HEK293 (cell line): Measurements from ENCODE around the gene INPP5B.
A peak's percentile ranks its signal among the peaks of the same experiment; 100 is the strongest.

Experiments used
- CTCF ChIA-PET: fragments of 350-600 bp; formaldehyde crosslinking; extraction: SDS; loops from one replicate; lab custom pipeline; 2021; ENCODE audit warnings: antibody characterized with exemption; lab: Yijun Ruan, JAX
- POLR2A ChIA-PET: fragments of 300-600 bp; formaldehyde crosslinking; extraction: SDS; loops from one replicate; lab custom pipeline; 2020; ENCODE audit warnings: antibody characterized with exemption, inconsistent platforms; lab: Yijun Ruan, JAX
- H3K27ac ChIP-seq: fragments of 200-500 bp; sonication (Bioruptor generic); 2 replicates; pipeline ENCODE4 v1.5.1; 2014; ENCODE audit warnings: low read depth, low read length, control low read depth, inconsistent platforms; ENCODE audit errors: extremely low read depth
- H3K36me3 ChIP-seq, 2 experiments: fragments of 200-500 bp in 1 of 2; sonication (Bioruptor generic) in 1 of 2; 1 replicate in 1 of 2; 2 replicates in 1 of 2; pipeline ENCODE4 v1.5.1; 2014 to 2017; ENCODE audit warnings: inconsistent platforms in 2 of 2, low read length in 2 of 2; ENCODE audit not compliant: control insufficient read depth in 2 of 2, insufficient read depth in 1 of 2
- H3K4me1 ChIP-seq: fragments of 200-500 bp; sonication (Bioruptor generic); 2 replicates; pipeline ENCODE4 v1.5.1; 2014; ENCODE audit warnings: mild to moderate bottlenecking, low read length, inconsistent platforms; ENCODE audit not compliant: control insufficient read depth, insufficient read depth
- H3K4me3 ChIP-seq: 2 replicates; pipeline ENCODE4 v1.5.1; 2011; ENCODE audit warnings: low read depth, mild to moderate bottlenecking, control low read depth, low read length, moderate library complexity
- H3K9me3 ChIP-seq: fragments of 200-500 bp; sonication (Bioruptor generic); 2 replicates; pipeline ENCODE4 v1.5.1; 2014; ENCODE audit warnings: low read depth, low read length, inconsistent platforms; ENCODE audit not compliant: control insufficient read depth, insufficient read depth
- BCL11B ChIP-seq: fragments of 450-650 bp; formaldehyde crosslinking; IDR thresholded peaks from 2 replicates; pipeline ENCODE4 v1.5.1; 2016; ENCODE audit warnings: low read depth, missing biosample characterization, missing genetic modification characterization
- GLIS2 ChIP-seq: fragments of 450-650 bp; formaldehyde crosslinking; IDR thresholded peaks from 2 replicates; pipeline ENCODE4 v1.5.1; 2016; ENCODE audit warnings: missing biosample characterization, missing genetic modification characterization
- KLF8 ChIP-seq: fragments of 450-650 bp; formaldehyde crosslinking; IDR thresholded peaks from 2 replicates; pipeline ENCODE4 v1.5.1; 2016; ENCODE audit warnings: missing biosample characterization, missing genetic modification characterization
- MYNN ChIP-seq: fragments of 450-650 bp; formaldehyde crosslinking; IDR thresholded peaks from 2 replicates; pipeline ENCODE4 v1.5.1; 2016; ENCODE audit warnings: missing biosample characterization, missing genetic modification characterization, borderline replicate concordance
- PRDM1 ChIP-seq: fragments of 450-650 bp; formaldehyde crosslinking; IDR thresholded peaks from 2 replicates; pipeline ENCODE4; 2016; ENCODE audit warnings: missing biosample characterization, missing genetic modification characterization
- ZIC2 ChIP-seq: fragments of 450-650 bp; formaldehyde crosslinking; IDR thresholded peaks from 2 replicates; pipeline ENCODE4 v1.5.1; 2016; ENCODE audit warnings: missing biosample characterization, missing genetic modification characterization
- ZNF155 ChIP-seq: fragments of 450-650 bp; formaldehyde crosslinking; IDR thresholded peaks from 2 replicates; pipeline ENCODE4 v1.5.1; 2016; ENCODE audit warnings: missing biosample characterization, missing genetic modification characterization
- ZNF223 ChIP-seq: fragments of 450-650 bp; formaldehyde crosslinking; IDR thresholded peaks from 2 replicates; pipeline ENCODE4 v1.5.1; 2016; ENCODE audit warnings: missing biosample characterization, missing genetic modification characterization
- ZNF366 ChIP-seq: fragments of 450-650 bp; formaldehyde crosslinking; conservative IDR thresholded peaks from 2 replicates; pipeline ENCODE4 v1.5.1; 2016; ENCODE audit warnings: missing biosample characterization, missing genetic modification characterization
- ZNF544 ChIP-seq: fragments of 450-650 bp; formaldehyde crosslinking; IDR thresholded peaks from 2 replicates; pipeline ENCODE4 v1.5.0; 2017; ENCODE audit warnings: missing biosample characterization, missing genetic modification characterization
- ZNF596 ChIP-seq: fragments of 450-650 bp; IDR thresholded peaks from 2 replicates; pipeline ENCODE4 v1.5.0; 2018; ENCODE audit warnings: missing biosample characterization, mild to moderate bottlenecking, missing genetic modification characterization, moderate library complexity
- ZNF624 ChIP-seq: fragments of 450-650 bp; formaldehyde crosslinking; IDR thresholded peaks from 2 replicates; pipeline ENCODE4 v1.5.1; 2017; ENCODE audit warnings: missing biosample characterization, missing genetic modification characterization
- ZNF660 ChIP-seq: fragments of 450-650 bp; IDR thresholded peaks from 2 replicates; pipeline ENCODE4 v1.5.1; 2018; ENCODE audit warnings: missing biosample characterization, mild to moderate bottlenecking, missing genetic modification characterization
- ZNF701 ChIP-seq: fragments of 450-650 bp; formaldehyde crosslinking; IDR thresholded peaks from 2 replicates; pipeline ENCODE4 v1.5.1; 2016; ENCODE audit warnings: missing biosample characterization, missing genetic modification characterization
- ZNF843 ChIP-seq: fragments of 450-650 bp; formaldehyde crosslinking; IDR thresholded peaks from 2 replicates; pipeline ENCODE4 v1.5.1; 2016; ENCODE audit warnings: missing biosample characterization, missing genetic modification characterization
- TF ChIP-seq, protein P1 (sequence below): fragments of 450-650 bp; IDR thresholded peaks from 2 replicates; pipeline ENCODE4 v1.5.1; 2018; ENCODE audit warnings: missing biosample characterization, missing genetic modification characterization
- TF ChIP-seq, protein P2 (sequence below): fragments of 450-650 bp; formaldehyde crosslinking; IDR thresholded peaks from 2 replicates; pipeline ENCODE4 v1.5.1; 2016; ENCODE audit warnings: missing biosample characterization, missing genetic modification characterization
- TF ChIP-seq, protein P3 (sequence below): fragments of 450-650 bp; formaldehyde crosslinking; IDR thresholded peaks from 2 replicates; pipeline ENCODE4 v1.5.1; 2017; ENCODE audit warnings: missing biosample characterization, missing genetic modification characterization

INPP5B gene

GRCh38 chr1:37851262-37851661, 95.6 kb downstream of the INPP5B start:
- H3K27ac ChIP-seq, result no peak overlapping the region
- no peak overlapping the region for H3K4me3 ChIP-seq
- POLR2A ChIA-PET, result interaction anchor here (2.7 kb wide), 1 partner anchor 8 kb away, joined by 14 read pairs; the partner anchor contains the start of gene MTF1
- CTCF ChIA-PET, result interaction anchor here (0.6 to 2.7 kb wide), 3 partner anchors 9 to 248 kb away, joined by 3 to 16 read pairs (median 3); partner anchors contain the start of gene MTF1
- no peaks in the 10 kb centered on the region for H3K4me1 ChIP-seq
- H3K9me3 ChIP-seq, result no peaks in the 10 kb centered on the region
- TF ChIP-seq, protein P1, sequence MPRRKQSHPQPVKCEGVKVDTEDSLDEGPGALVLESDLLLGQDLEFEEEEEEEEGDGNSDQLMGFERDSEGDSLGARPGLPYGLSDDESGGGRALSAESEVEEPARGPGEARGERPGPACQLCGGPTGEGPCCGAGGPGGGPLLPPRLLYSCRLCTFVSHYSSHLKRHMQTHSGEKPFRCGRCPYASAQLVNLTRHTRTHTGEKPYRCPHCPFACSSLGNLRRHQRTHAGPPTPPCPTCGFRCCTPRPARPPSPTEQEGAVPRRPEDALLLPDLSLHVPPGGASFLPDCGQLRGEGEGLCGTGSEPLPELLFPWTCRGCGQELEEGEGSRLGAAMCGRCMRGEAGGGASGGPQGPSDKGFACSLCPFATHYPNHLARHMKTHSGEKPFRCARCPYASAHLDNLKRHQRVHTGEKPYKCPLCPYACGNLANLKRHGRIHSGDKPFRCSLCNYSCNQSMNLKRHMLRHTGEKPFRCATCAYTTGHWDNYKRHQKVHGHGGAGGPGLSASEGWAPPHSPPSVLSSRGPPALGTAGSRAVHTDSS (tag by site-specific recombination), result no peak
- TF ChIP-seq, protein P2, sequence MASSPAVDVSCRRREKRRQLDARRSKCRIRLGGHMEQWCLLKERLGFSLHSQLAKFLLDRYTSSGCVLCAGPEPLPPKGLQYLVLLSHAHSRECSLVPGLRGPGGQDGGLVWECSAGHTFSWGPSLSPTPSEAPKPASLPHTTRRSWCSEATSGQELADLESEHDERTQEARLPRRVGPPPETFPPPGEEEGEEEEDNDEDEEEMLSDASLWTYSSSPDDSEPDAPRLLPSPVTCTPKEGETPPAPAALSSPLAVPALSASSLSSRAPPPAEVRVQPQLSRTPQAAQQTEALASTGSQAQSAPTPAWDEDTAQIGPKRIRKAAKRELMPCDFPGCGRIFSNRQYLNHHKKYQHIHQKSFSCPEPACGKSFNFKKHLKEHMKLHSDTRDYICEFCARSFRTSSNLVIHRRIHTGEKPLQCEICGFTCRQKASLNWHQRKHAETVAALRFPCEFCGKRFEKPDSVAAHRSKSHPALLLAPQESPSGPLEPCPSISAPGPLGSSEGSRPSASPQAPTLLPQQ, result no peak
- TF ChIP-seq ZNF223 (tag by site-specific recombination), result no peak
- no peak for TF ChIP-seq ZNF660 (tag by site-specific recombination)
- no peak for TF ChIP-seq ZNF701
- TF ChIP-seq KLF8 (tag by site-specific recombination), result no peak
- TF ChIP-seq ZNF544 (tag by site-specific recombination), result no peak
- no peak for TF ChIP-seq ZNF624 (tag by site-specific recombination)
- TF ChIP-seq PRDM1 (tag by site-specific recombination), result no peak
- TF ChIP-seq, protein P3, sequence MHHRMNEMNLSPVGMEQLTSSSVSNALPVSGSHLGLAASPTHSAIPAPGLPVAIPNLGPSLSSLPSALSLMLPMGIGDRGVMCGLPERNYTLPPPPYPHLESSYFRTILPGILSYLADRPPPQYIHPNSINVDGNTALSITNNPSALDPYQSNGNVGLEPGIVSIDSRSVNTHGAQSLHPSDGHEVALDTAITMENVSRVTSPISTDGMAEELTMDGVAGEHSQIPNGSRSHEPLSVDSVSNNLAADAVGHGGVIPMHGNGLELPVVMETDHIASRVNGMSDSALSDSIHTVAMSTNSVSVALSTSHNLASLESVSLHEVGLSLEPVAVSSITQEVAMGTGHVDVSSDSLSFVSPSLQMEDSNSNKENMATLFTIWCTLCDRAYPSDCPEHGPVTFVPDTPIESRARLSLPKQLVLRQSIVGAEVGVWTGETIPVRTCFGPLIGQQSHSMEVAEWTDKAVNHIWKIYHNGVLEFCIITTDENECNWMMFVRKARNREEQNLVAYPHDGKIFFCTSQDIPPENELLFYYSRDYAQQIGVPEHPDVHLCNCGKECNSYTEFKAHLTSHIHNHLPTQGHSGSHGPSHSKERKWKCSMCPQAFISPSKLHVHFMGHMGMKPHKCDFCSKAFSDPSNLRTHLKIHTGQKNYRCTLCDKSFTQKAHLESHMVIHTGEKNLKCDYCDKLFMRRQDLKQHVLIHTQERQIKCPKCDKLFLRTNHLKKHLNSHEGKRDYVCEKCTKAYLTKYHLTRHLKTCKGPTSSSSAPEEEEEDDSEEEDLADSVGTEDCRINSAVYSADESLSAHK (tag by site-specific recombination), result no peak
- no peak for TF ChIP-seq MYNN (tag by site-specific recombination)
- no peak for TF ChIP-seq BCL11B (tag by site-specific recombination)
- no peak for TF ChIP-seq ZNF155 (tag by site-specific recombination)
- TF ChIP-seq ZIC2 (tag by site-specific recombination), result no peak
- TF ChIP-seq ZNF843 (tag by site-specific recombination), result no peak
- peaks cover 4 to 70% of the 10 kb centered on the region in 2 experiments; a peak in 2 of 3 replicates for H3K36me3 ChIP-seq

GRCh38 chr1:37850352-37850955, 96.4 kb downstream of the INPP5B start:
- no peaks in the 10 kb centered on the region for H3K4me1 ChIP-seq
- H3K36me3 ChIP-seq, result peaks cover 4 to 67% of the 10 kb centered on the region in 2 experiments; a peak in 2 of 3 replicates
- H3K4me3 ChIP-seq, result no peak overlapping the region

More at GRCh38 chr1:37850352-37850955, 96.4 kb downstream of the INPP5B start:
- no peak for TF ChIP-seq GLIS2
- TF ChIP-seq ZNF596 (tag by site-specific recombination), result peak; percentile 75
- peak; percentile 65 for TF ChIP-seq ZNF366 (tag by site-specific recombination)
- TF ChIP-seq PRDM1 (tag by site-specific recombination), result peak; percentile 82
- POLR2A ChIA-PET, result interaction anchor here (0.6 to 2.7 kb wide), 3 partner anchors 9 to 1400 kb away, joined by 3 to 14 read pairs (median 3); partner anchors contain the start of genes MTF1 and OSCP1
- CTCF ChIA-PET, result interaction anchor here (0.6 to 2.7 kb wide), 2 partner anchors 10 to 1077 kb away, joined by 5 to 16 read pairs; partner anchors contain the start of gene MTF1
- Histone ChIP-seq H3K9me3 (no peaks in the 10 kb centered on the region), H3K27ac (no peak overlapping the region)
